Measurements from ENCODE around the gene SCGN.

GRCh38 chr6:25704001-25704400 is 52.0 kb downstream of the SCGN start:
- TF ChIP-seq, protein P1, sequence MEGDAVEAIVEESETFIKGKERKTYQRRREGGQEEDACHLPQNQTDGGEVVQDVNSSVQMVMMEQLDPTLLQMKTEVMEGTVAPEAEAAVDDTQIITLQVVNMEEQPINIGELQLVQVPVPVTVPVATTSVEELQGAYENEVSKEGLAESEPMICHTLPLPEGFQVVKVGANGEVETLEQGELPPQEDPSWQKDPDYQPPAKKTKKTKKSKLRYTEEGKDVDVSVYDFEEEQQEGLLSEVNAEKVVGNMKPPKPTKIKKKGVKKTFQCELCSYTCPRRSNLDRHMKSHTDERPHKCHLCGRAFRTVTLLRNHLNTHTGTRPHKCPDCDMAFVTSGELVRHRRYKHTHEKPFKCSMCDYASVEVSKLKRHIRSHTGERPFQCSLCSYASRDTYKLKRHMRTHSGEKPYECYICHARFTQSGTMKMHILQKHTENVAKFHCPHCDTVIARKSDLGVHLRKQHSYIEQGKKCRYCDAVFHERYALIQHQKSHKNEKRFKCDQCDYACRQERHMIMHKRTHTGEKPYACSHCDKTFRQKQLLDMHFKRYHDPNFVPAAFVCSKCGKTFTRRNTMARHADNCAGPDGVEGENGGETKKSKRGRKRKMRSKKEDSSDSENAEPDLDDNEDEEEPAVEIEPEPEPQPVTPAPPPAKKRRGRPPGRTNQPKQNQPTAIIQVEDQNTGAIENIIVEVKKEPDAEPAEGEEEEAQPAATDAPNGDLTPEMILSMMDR (IDR thresholded peaks at IDR 0.05), result no peak
- TF ChIP-seq POLR2A (IDR thresholded peaks at IDR 0.05), result no peak
